22Rv1 (cell line): Measurements from ENCODE around the gene MELK.

Source experiments
- CTCF ChIP-seq: fragments of 450-650 bp; IDR thresholded peaks from 2 replicates; pipeline ENCODE4 v1.5.1; 2017; ENCODE audit warnings: mild to moderate bottlenecking
- ZFX ChIP-seq: fragments of 450-650 bp; IDR thresholded peaks from 2 replicates; pipeline ENCODE4 v1.6.1; 2017; ENCODE audit warnings: antibody characterized with exemption, borderline replicate concordance

- no peak for TF ChIP-seq CTCF
- TF ChIP-seq ZFX = no peak
These were observed 144.6 kb downstream of the MELK start for GRCh38 chr9:36717276-36717675.
